Measurements from ENCODE around the gene POLR2J. TPM values are rescaled to one million over a fixed set of nuclear protein-coding genes. Genes with fewer than 3 reads are reported as not detected.

POLR2J gene
- total RNA-seq, 1 experiment from 2014 or later = 66.9 TPM

- Histone ChIP-seq H3K79me2 (ENCODE audit: low read depth) (no peaks in the 10 kb centered on the region), H3K4me2 (no peak overlapping the region), H3K9me3 (ENCODE audit: insufficient read depth, low read depth) (no peaks in the 10 kb centered on the region), H3K4me3 (no peak overlapping the region), H3K4me1 (replicated peaks; ENCODE audit: insufficient read depth) (peaks cover 3% of the 10 kb centered on the region), H3K9me2 (ENCODE audit: insufficient read depth) (no peaks in the 10 kb centered on the region), H2AFZ (no peak overlapping the region), H3K27me3 (ENCODE audit: insufficient read depth, low read depth) (no peaks in the 10 kb centered on the region), H3F3A (ENCODE audit: insufficient read depth, low read depth) (peaks cover 3% of the 10 kb centered on the region; the same call in 1 of the 2 replicates), H4K20me1 (ENCODE audit: insufficient read depth) (no peaks in the 10 kb centered on the region; the same call in 1 of the 2 replicates), H3K27ac (no peak overlapping the region), H3K36me3 (ENCODE audit: low read depth) (no peaks in the 10 kb centered on the region)
- no peak for DNase-seq
- BruUV-seq (replicated peaks) = no TSS peak
- TF ChIP-seq EZH2 (IDR thresholded peaks at IDR 0.05; ENCODE audit: low read depth) (no peak), CTCF (conservative IDR thresholded peaks at IDR 0.05) (no peak)
- ChIA-PET CTCF (no interaction called here), POLR2A (ENCODE audit: unreplicated experiment) (no interaction called here)
- intact Hi-C loops (cut with micrococcal nuclease; ENCODE audit: unreplicated experiment) = no loop called here
These were observed 33.0 kb downstream of the POLR2J start for GRCh38 chr7:102445674-102446071.

GRCh38 chr7:102444961-102445673 is 33.6 kb downstream of the POLR2J start:
- H3K9me2 ChIP-seq (ENCODE audit: insufficient read depth) = no peaks in the 10 kb centered on the region
- no peaks in the 10 kb centered on the region for H3K79me2 ChIP-seq (ENCODE audit: low read depth)
- CTCF ChIA-PET = no interaction called here
- H3K9me3 ChIP-seq (ENCODE audit: insufficient read depth, low read depth) = no peaks in the 10 kb centered on the region
- no peak for DNase-seq
- no peak overlapping the region for H3K4me2 ChIP-seq
- no peak overlapping the region for H3K4me3 ChIP-seq
- H3F3A ChIP-seq (ENCODE audit: insufficient read depth, low read depth) = peaks cover 9% of the 10 kb centered on the region; the same call in 1 of the 2 replicates
- POLR2A ChIA-PET (ENCODE audit: unreplicated experiment) = no interaction called here
- intact Hi-C loops (cut with micrococcal nuclease; ENCODE audit: unreplicated experiment) = no loop called here
- H4K20me1 ChIP-seq (ENCODE audit: insufficient read depth) = no peaks in the 10 kb centered on the region; the same call in 1 of the 2 replicates
- H3K4me1 ChIP-seq (replicated peaks; ENCODE audit: insufficient read depth) = peaks cover 8% of the 10 kb centered on the region
- H2AFZ ChIP-seq = no peak overlapping the region
- TF ChIP-seq EZH2 (IDR thresholded peaks at IDR 0.05; ENCODE audit: low read depth) (no peak), CTCF (conservative IDR thresholded peaks at IDR 0.05) (no peak)
- no TSS peak for BruUV-seq (replicated peaks)
- no peak overlapping the region for H3K27ac ChIP-seq
- no peaks in the 10 kb centered on the region for H3K36me3 ChIP-seq (ENCODE audit: low read depth)
- H3K27me3 ChIP-seq (ENCODE audit: insufficient read depth, low read depth) = no peaks in the 10 kb centered on the region

GRCh38 chr7:102439963-102440795 is 38.5 kb downstream of the POLR2J start:
- DNase-seq = peak; percentile 86 to 93
- H3K36me3 ChIP-seq (ENCODE audit: low read depth) = no peaks in the 10 kb centered on the region
- H3K4me2 ChIP-seq = peak overlapping the region; percentile 29
- peaks cover 16% of the 10 kb centered on the region for H3K4me1 ChIP-seq (replicated peaks; ENCODE audit: insufficient read depth)
- ChIA-PET CTCF (interaction anchor here (0.6 to 1.1 kb wide), 2 partner anchors 8 to 27 kb away, joined by 4 to 6 read pairs; no protein-coding TSS in a partner anchor), POLR2A (ENCODE audit: unreplicated experiment) (interaction anchor here (0.7 kb wide), 1 partner anchor 45 kb away, joined by 4 read pairs; no protein-coding TSS in a partner anchor)
- no peak overlapping the region for H2AFZ ChIP-seq
- TF ChIP-seq CTCF (conservative IDR thresholded peaks at IDR 0.05) (no peak), EZH2 (IDR thresholded peaks at IDR 0.05; ENCODE audit: low read depth) (no peak)
- H3K4me3 ChIP-seq = no peak overlapping the region
- no peaks in the 10 kb centered on the region; the same call in 1 of the 2 replicates for H4K20me1 ChIP-seq (ENCODE audit: insufficient read depth)
- peaks cover 16% of the 10 kb centered on the region; the same call in 1 of the 2 replicates for H3F3A ChIP-seq (ENCODE audit: insufficient read depth, low read depth)
- no TSS peak for BruUV-seq (replicated peaks)
- intact Hi-C loops (cut with micrococcal nuclease; ENCODE audit: unreplicated experiment) = loop anchor here (1.0 kb wide), 1 partner anchor 8 kb away; no protein-coding TSS in a partner anchor
- no peaks in the 10 kb centered on the region for H3K79me2 ChIP-seq (ENCODE audit: low read depth)
- no peaks in the 10 kb centered on the region for H3K27me3 ChIP-seq (ENCODE audit: insufficient read depth, low read depth)
- H3K9me3 ChIP-seq (ENCODE audit: insufficient read depth, low read depth) = no peaks in the 10 kb centered on the region
- peak overlapping the region; percentile 55 for H3K27ac ChIP-seq
- no peaks in the 10 kb centered on the region for H3K9me2 ChIP-seq (ENCODE audit: insufficient read depth)
